LNCAP (cell line): ENCODE measurements around the gene SLC38A6.

Experiments used
- TF ChIP-seq, protein P1 (sequence below): fragments of 450-650 bp; IDR thresholded peaks from 2 replicates; pipeline ENCODE4 v1.5.1; 2017; ENCODE audit warnings: mild to moderate bottlenecking

Gene SLC38A6

DNA sequence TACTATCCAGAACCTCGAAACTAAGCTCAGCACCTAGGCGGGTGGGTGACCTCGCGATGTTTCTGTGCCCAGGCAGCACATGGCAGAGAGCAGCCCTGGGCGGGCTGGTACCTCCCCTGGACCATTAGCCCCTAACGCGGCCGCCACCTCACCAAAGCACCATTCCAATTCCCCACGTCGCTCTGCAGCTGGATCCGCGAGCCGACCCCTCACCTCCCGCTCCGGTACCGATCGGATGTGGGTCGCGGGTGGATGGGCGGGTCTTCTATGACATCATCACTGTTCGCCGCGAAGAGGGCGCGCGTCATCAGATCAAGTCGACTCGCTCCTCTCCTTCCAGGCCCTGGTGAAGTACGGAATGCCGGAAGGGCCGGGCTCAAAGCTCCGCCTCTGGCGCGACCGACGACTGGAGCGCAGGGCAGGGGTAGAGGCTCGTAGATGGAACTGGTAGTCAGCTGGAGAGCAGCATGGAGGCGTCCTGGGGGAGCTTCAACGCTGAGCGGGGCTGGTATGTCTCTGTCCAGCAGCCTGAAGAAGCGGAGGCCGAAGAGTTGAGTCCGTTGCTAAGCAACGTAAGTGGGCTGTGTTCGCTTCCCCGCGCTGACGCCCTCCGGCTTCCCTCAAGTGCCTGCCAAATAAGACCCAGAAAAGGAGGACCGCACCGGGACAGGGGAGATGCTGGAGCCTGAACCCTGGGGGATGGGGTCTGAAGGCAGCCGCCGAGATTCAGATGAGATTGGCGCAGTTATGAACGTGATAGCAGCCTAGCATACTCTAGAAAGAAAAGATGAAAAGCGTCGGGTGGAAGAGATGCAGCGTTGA lies at the start of gene SLC38A6, which contains the start of gene TRMT5:
Gene SLC38A6, plus strand, starts transcription at position 435 of the 822 bp plus-strand sequence. Its CDS starts 33 bp downstream, at position 468.
Gene TRMT5, minus strand, starts transcription at position 269 of the 822 bp plus-strand sequence. Its CDS starts 106 bp downstream, at position 163.
- TF ChIP-seq, protein P1, sequence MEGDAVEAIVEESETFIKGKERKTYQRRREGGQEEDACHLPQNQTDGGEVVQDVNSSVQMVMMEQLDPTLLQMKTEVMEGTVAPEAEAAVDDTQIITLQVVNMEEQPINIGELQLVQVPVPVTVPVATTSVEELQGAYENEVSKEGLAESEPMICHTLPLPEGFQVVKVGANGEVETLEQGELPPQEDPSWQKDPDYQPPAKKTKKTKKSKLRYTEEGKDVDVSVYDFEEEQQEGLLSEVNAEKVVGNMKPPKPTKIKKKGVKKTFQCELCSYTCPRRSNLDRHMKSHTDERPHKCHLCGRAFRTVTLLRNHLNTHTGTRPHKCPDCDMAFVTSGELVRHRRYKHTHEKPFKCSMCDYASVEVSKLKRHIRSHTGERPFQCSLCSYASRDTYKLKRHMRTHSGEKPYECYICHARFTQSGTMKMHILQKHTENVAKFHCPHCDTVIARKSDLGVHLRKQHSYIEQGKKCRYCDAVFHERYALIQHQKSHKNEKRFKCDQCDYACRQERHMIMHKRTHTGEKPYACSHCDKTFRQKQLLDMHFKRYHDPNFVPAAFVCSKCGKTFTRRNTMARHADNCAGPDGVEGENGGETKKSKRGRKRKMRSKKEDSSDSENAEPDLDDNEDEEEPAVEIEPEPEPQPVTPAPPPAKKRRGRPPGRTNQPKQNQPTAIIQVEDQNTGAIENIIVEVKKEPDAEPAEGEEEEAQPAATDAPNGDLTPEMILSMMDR = no peak

DNA sequence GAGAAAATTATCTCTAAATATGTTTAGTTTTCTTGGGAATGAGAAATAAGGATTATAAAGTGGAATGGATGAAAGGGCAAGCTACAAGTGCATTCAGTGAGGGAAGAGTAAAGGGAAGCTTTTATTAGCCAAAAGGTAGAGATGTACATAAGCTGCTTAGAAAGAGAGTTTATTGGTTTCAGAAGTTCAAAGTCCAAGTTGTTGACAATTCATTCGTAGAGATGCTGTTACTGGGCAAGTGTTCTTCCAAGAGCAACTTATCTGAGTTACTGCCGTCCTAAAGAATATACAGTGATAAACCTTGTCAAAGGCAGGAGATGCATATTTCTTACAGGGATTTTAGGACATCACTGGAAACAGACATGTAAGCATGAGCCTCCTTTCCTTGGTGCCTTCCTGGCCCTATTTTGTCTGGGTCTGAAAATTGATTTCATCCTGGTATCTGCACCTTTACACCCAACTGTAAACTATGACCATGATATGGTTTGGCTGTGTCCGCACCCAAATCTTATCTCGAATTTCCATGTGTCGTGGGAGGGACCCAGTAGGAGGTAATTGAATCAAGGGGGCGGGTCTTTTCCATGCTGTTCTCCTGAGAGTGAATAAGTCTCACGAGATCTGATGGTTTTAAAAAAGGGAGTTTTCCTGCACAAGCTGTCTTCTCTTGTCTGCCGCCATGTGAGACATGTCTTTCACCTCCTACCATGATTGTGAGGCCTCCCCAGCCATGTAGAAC lies 47.0 kb upstream of the SLC38A6 start:
- TF ChIP-seq, protein P1 = no peak

DNA sequence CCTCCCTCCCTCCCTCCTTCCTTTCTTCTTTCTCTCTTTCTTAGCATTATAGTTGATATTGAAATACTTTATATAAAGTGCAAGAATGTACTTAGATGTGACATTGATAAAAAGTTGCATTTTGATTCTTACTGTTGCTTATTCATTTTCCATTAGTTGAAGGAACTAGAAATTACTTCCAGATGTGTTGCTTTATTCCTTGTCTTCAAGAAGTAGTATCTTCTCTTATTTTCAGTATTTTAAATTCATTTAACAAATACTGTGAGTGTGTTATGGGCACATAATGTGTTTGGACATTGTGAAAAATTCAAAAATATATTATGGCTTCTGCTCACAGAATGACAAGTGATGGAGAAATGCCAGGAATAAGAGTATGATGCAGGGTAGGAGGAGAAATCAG lies 45.7 kb upstream of the SLC38A6 start:
- TF ChIP-seq, protein P1 = no peak

DNA sequence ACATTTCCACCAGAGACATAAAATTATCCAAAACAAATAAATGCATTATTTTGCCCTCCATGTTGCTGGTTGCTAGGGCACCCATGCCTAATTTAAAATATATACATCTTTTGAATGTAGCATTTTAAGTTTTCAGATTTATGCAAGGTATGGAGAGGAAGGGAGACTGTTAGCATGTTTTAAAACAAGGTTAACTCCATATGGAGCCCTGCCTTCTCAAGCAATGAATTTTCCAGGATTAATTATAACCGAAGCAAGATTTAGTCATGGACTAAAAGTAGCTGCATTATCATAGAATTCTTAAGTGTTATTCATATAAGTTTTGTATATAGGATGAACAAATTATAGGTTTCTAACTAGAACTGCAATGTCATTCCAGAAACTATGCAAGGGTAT lies 37.4 kb upstream of the SLC38A6 start:
- TF ChIP-seq, protein P1 = no peak

DNA sequence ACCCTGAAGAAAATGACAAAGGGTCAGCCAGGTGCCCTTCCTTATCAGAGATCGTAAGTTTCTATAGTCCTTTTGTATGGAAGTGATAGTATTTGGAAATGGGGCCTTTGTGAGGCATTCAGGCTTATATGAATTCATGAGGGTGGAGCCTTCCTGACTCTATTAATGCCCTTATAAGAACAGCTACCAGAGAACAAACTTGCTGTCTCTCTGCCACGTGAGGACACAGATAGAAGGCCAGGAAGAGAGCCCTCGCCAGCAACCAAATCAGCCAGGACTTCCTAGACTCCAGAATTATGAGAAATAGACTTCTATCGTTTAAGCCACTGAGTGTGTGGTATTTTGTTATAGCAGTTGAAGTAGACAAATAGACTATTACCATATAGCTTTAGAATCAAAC lies 36.8 kb upstream of the SLC38A6 start:
- TF ChIP-seq, protein P1 = no peak

DNA sequence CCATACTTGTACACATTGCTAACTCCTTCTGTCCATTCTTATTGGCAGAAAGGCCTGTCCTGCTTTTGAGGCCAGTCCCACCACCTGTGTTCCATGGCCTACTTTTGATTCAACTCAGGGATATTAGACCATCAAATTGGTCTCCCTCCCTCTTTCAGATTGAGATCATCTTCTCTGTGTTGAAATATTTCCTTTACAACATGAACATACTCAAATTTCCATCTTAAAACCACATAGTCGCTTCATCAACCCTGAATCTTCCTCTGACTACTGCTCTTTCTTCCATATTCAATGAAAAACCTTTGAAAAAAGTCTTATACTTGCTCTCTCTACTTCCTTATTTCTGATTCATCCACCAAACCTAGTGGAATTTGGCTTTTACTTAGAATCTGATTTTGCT lies 35.1 kb upstream of the SLC38A6 start:
- TF ChIP-seq, protein P1 = no peak

DNA sequence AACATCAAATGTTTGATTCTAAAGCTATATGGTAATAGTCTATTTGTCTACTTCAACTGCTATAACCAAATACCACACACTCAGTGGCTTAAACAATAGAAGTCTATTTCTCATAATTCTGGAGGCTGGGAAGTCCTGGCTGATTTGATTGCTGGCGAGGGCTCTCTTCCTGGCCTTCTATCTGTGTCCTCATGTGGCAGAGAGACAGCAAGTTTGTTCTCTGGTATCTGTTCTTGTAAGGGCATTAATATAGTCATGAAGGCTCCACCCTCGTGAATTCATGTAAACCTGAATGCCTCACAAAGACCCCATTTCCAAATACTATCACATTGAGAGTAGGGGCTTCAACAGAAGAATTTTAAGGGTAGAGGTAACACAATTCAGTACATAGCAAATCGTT lies 34.3 kb upstream of the SLC38A6 start:
- TF ChIP-seq, protein P1 = no peak
